K562 (cell line): ENCODE data around the gene SLC38A2. TPM values are rescaled to one million over a fixed set of nuclear protein-coding genes. Genes with fewer than 3 reads are reported as not detected.

Experiments used
- BCLAF1 ChIP-seq, 2 experiments: fragments of 450-650 bp in 1 of 2; IDR thresholded peaks; 2 replicates each; pipeline ENCODE4 v1.6.1; 2011 to 2017; ENCODE audit warnings: low read depth in 2 of 2, antibody characterized with exemption in 1 of 2, borderline replicate concordance in 1 of 2, low read length in 1 of 2, mild to moderate bottlenecking in 1 of 2, mixed read lengths in 1 of 2; ENCODE audit not compliant: control insufficient read depth in 1 of 2
- CBFA2T2 ChIP-seq: fragments of 450-650 bp; conservative IDR thresholded peaks from 2 replicates; pipeline ENCODE4 v1.6.1; 2017; ENCODE audit warnings: mild to moderate bottlenecking
- HDAC6 ChIP-seq: IDR thresholded peaks from 2 replicates; pipeline ENCODE4 v1.6.1; 2012; ENCODE audit warnings: low read depth, mild to moderate bottlenecking, control low read depth, inconsistent platforms, low read length, moderate library complexity
- ID3 ChIP-seq, 2 experiments: fragments of 250-450 bp in 1 of 2; fragments of 450-650 bp in 1 of 2; sonication (Bioruptor Pico) in 1 of 2; IDR thresholded peaks; 2 replicates each; pipeline versions ENCODE4 v1.6.1 to v1.8.0; 2016 to 2021; ENCODE audit warnings: mild to moderate bottlenecking in 2 of 2, moderate library complexity in 2 of 2, missing compliant biosample characterization in 1 of 2, missing genetic modification characterization in 1 of 2
- MLLT1 ChIP-seq, 2 experiments: fragments of 450-650 bp; IDR thresholded peaks; 2 replicates each; pipeline ENCODE4 v1.6.1; 2016
- MTA1 ChIP-seq: fragments of 450-650 bp; IDR thresholded peaks from 2 replicates; pipeline ENCODE4 v1.6.1; 2017; ENCODE audit warnings: borderline replicate concordance
- NCOA6 ChIP-seq: fragments of 450-650 bp; IDR thresholded peaks from 2 replicates; pipeline ENCODE4 v1.6.1; 2017; ENCODE audit warnings: mild to moderate bottlenecking
- POLR2H ChIP-seq: IDR thresholded peaks from 2 replicates; pipeline ENCODE4 v1.6.1; 2016; ENCODE audit warnings: missing genetic modification characterization, low read depth, mild to moderate bottlenecking, control low read depth, missing compliant biosample characterization, moderate library complexity
- SMAD2 ChIP-seq: fragments of 150-350 bp; IDR thresholded peaks from 2 replicates; pipeline ENCODE4 v1.6.1; 2014; ENCODE audit warnings: low read depth, mild to moderate bottlenecking, low read length
- ZBED1 ChIP-seq: IDR thresholded peaks from 2 replicates; pipeline ENCODE4 v1.6.1; 2014
- ZNF318 ChIP-seq, 2 experiments: fragments of 450-650 bp; IDR thresholded peaks; 2 replicates each; pipeline ENCODE4 v1.6.1; 2016; ENCODE audit warnings: mild to moderate bottlenecking in 2 of 2, borderline replicate concordance in 1 of 2, low read depth in 1 of 2, moderate library complexity in 1 of 2
- ZNF644 ChIP-seq: fragments of 200-800 bp; sonication (Bioruptor generic); IDR thresholded peaks from 2 replicates; pipeline ENCODE4 v1.6.1; 2016; ENCODE audit warnings: low read depth, missing genetic modification characterization, missing compliant biosample characterization
- ZNF77 ChIP-seq: fragments of 250-450 bp; sonication (Bioruptor Pico); IDR thresholded peaks from 2 replicates; pipeline ENCODE4 v1.5.0; 2020
- polyA plus RNA-seq, 8 experiments: library from polyadenylated mRNA; depleted of rRNA in 4 of 8; stranded (reverse) in 5 of 8; unstranded in 3 of 8; fragments of >200 nt; fragmentation: Nextera tagmentation in 2 of 8; fragmentation: Illumina TruSeq in 1 of 8; extraction: Ambion mirVana in 2 of 8; extraction: Trizol in 1 of 8; gene quantifications; 2 replicates each; pipeline versions ENCODE4 v1.2.1 to v1.2.3, GENCODE V29; 2011 to 2014; ENCODE audit warnings: inconsistent platforms in 1 of 8, missing spikeins in 1 of 8
- total RNA-seq, 7 experiments: library from RNA; depleted of rRNA in 6 of 7; stranded (reverse); fragments of >200 nt in 6 of 7; fragmentation: Illumina TruSeq in 2 of 7; extraction: Trizol in 2 of 7; gene quantifications; 2 replicates each; pipeline versions ENCODE4 v1.2.1 to v1.2.3, GENCODE V29; 2011 to 2021; ENCODE audit warnings: low replicate concordance in 1 of 7

SLC38A2 gene
- total and polyA plus RNA-seq, 9 of the 15 experiments (the other 6 are each of a cell fraction or from before 2014, with no cell fraction given), result 98.7 to 292 (median 143) TPM

GRCh38 chr12:46382964-46383653, 10.5 kb upstream of the SLC38A2 start (continued):
- TF ChIP-seq POLR2H (tag) (no peak), MTA1 (peak; percentile 79), HDAC6 (no peak), ZNF318 (IDR thresholded peaks at IDR 0.05; ENCODE audit: borderline replicate concordance in 1 of 2, low read depth in 1 of 2) (no peak), SMAD2 (no peak), ZNF644 (tag) (peak; percentile 68; the same call in 1 of the 2 replicates), CBFA2T2 (peak; percentile 66), ZNF77 (no peak), NCOA6 (no peak), ID3 (CRISPR knock-in tag; IDR thresholded peaks at IDR 0.05) (no peak), ID3 (tag; IDR thresholded peaks at IDR 0.05) (peak; percentile 51; the same call in 1 of the 2 replicates), BCLAF1 (IDR thresholded peaks at IDR 0.05; ENCODE audit: borderline replicate concordance in 1 of 2, control insufficient read depth in 1 of 2, low read depth in 2 of 2, low read length in 1 of 2) (0 out of 4 replicates have a peak, but pooled peaks of 1 of the 2 experiments have one; percentile 51), MLLT1 (IDR thresholded peaks at IDR 0.05) (0 out of 4 replicates have a peak, but pooled peaks of 1 of the 2 experiments have one; percentile 4), ZBED1 (no peak)
